Measurements from ENCODE around the gene MAP4K3.

DNA sequence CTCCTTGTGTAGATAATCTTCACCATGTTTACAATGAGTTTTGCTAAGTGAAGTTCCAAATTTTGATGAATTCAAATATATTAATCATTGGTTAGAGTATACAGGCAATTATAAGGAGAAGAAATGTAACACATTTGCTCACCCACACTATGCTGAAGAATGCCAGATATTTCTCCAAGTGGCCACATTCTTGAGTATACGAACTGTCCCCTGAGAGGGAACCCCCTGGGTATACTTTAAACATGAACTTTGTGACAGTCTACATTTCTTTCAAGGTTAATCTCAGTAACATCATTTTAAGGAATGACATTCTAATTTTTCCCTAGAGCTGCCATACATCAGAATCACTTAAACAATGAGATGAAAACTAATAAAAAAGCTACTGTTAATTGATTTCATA lies 153.5 kb downstream of the MAP4K3 start:
- TF ChIP-seq, protein P1, sequence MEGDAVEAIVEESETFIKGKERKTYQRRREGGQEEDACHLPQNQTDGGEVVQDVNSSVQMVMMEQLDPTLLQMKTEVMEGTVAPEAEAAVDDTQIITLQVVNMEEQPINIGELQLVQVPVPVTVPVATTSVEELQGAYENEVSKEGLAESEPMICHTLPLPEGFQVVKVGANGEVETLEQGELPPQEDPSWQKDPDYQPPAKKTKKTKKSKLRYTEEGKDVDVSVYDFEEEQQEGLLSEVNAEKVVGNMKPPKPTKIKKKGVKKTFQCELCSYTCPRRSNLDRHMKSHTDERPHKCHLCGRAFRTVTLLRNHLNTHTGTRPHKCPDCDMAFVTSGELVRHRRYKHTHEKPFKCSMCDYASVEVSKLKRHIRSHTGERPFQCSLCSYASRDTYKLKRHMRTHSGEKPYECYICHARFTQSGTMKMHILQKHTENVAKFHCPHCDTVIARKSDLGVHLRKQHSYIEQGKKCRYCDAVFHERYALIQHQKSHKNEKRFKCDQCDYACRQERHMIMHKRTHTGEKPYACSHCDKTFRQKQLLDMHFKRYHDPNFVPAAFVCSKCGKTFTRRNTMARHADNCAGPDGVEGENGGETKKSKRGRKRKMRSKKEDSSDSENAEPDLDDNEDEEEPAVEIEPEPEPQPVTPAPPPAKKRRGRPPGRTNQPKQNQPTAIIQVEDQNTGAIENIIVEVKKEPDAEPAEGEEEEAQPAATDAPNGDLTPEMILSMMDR (IDR thresholded peaks at IDR 0.05 in 2 of 3, conservative IDR thresholded peaks at IDR 0.05 in 1 of 3; ENCODE audit: insufficient read depth in 2 of 3, low read depth in 1 of 3, low read length in 3 of 3), result no peak
- TF ChIP-seq, protein P2, sequence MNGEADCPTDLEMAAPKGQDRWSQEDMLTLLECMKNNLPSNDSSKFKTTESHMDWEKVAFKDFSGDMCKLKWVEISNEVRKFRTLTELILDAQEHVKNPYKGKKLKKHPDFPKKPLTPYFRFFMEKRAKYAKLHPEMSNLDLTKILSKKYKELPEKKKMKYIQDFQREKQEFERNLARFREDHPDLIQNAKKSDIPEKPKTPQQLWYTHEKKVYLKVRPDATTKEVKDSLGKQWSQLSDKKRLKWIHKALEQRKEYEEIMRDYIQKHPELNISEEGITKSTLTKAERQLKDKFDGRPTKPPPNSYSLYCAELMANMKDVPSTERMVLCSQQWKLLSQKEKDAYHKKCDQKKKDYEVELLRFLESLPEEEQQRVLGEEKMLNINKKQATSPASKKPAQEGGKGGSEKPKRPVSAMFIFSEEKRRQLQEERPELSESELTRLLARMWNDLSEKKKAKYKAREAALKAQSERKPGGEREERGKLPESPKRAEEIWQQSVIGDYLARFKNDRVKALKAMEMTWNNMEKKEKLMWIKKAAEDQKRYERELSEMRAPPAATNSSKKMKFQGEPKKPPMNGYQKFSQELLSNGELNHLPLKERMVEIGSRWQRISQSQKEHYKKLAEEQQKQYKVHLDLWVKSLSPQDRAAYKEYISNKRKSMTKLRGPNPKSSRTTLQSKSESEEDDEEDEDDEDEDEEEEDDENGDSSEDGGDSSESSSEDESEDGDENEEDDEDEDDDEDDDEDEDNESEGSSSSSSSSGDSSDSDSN (IDR thresholded peaks at IDR 0.05; ENCODE audit: borderline replicate concordance in 1 of 2, low read depth in 2 of 2, low read length in 2 of 2), result no peak
- TF ChIP-seq HNRNPH1 (optimal IDR thresholded peaks at IDR 0.05; ENCODE audit: low read depth, low read length), result no peak
